PC-3 (cell line): ENCODE data around the gene OR7G3. TPM values are rescaled to one million over a fixed set of nuclear protein-coding genes. Genes with fewer than 3 reads are reported as not detected.

Experiments used
- ATAC-seq: fragments of 200-7000 bp; cut with Tn5 transposase; 2 replicates; pipeline ENCODE4 v1.9.1; 2020; ENCODE audit warnings: mild to moderate bottlenecking, moderate library complexity
- BruUV-seq: library from RNA; stranded (reverse); fragments of 400-500 nt; replicated peaks from 2 replicates; lab custom pipeline; 2021; lab: Mats Ljungman, UMichigan
- CTCF ChIA-PET: fragments of 300-600 bp; sonication (Branson Sonifier 250); formaldehyde crosslinking; loops from one replicate; lab custom pipeline; 2022; ENCODE audit warnings: antibody characterized with exemption; lab: Charles Lee
- POLR2A ChIA-PET: fragments of 300-600 bp; sonication (Branson Sonifier 250); formaldehyde crosslinking; loops from one replicate; lab custom pipeline; 2022; ENCODE audit warnings: antibody characterized with exemption; ENCODE audit not compliant: unreplicated experiment; lab: Charles Lee
- DNase-seq: peaks from one replicate; pipeline ENCODE4 v3.0.0-alpha.2; 2015
- H2AFZ ChIP-seq: fragments of 300-600 bp; sonication (generic); 2 replicates; pipeline ENCODE4 v1.6.0; 2016; ENCODE audit warnings: antibody characterized with exemption, low read length
- H3F3A ChIP-seq: fragments of 300-600 bp; sonication (generic); one replicate; pipeline ENCODE4 v1.6.0; 2017; ENCODE audit warnings: antibody characterized with exemption, low read length, control low read depth, mild to moderate bottlenecking; ENCODE audit not compliant: unreplicated experiment
- H3K27ac ChIP-seq: fragments of 300-600 bp; sonication (generic); 2 replicates; pipeline ENCODE4 v1.5.1; 2016; ENCODE audit warnings: mild to moderate bottlenecking, low read length
- H3K27me3 ChIP-seq: fragments of 300-600 bp; sonication (generic); 2 replicates; pipeline ENCODE4 v1.6.1; 2016; ENCODE audit warnings: low read length, mixed read lengths
- H3K36me3 ChIP-seq: fragments of 300-600 bp; sonication (generic); 2 replicates; pipeline ENCODE4 v1.6.1; 2016; ENCODE audit warnings: low read depth, mixed run types, low read length, mixed read lengths
- H3K4me1 ChIP-seq: fragments of 300-600 bp; sonication (generic); 2 replicates; pipeline ENCODE4 v1.5.1; 2016; ENCODE audit warnings: low read length; ENCODE audit not compliant: insufficient read depth
- H3K4me2 ChIP-seq: fragments of 300-600 bp; sonication (generic); 2 replicates; pipeline ENCODE4 v1.6.0; 2016; ENCODE audit warnings: low read length
- H3K4me3 ChIP-seq: fragments of 300-600 bp; sonication (generic); 2 replicates; pipeline ENCODE4 v1.5.1; 2016; ENCODE audit warnings: mild to moderate bottlenecking, low read length, mixed read lengths
- H3K79me2 ChIP-seq: fragments of 300-600 bp; sonication (generic); 2 replicates; pipeline ENCODE4 v1.6.1; 2017; ENCODE audit warnings: low read length, mixed read lengths
- H3K9ac ChIP-seq: fragments of 300-600 bp; sonication (generic); 2 replicates; pipeline ENCODE4 v1.6.0; 2016; ENCODE audit warnings: mild to moderate bottlenecking, low read length
- H3K9me2 ChIP-seq: fragments of 300-600 bp; sonication (generic); replicated peaks from 2 replicates; pipeline ENCODE4 v1.6.1; 2016; ENCODE audit warnings: mixed run types, low read length, mixed read lengths
- H3K9me3 ChIP-seq: fragments of 300-600 bp; sonication (generic); 2 replicates; pipeline ENCODE4 v1.6.1; 2016; ENCODE audit warnings: low read length, mixed read lengths
- H4K20me1 ChIP-seq: fragments of 300-600 bp; sonication (generic); 2 replicates; pipeline ENCODE4 v1.6.1; 2016; ENCODE audit warnings: low read length, mixed read lengths
- CTCF ChIP-seq: fragments of 300-600 bp; sonication (generic); conservative IDR thresholded peaks from 2 replicates; pipeline ENCODE4 v1.5.1; 2017; ENCODE audit warnings: antibody characterized with exemption, low read depth, mild to moderate bottlenecking, low read length
- EZH2 ChIP-seq: fragments of 300-600 bp; sonication (generic); IDR thresholded peaks from one replicate; pipeline ENCODE4 v1.6.1; 2017; ENCODE audit warnings: antibody characterized with exemption, mild to moderate bottlenecking, low read length; ENCODE audit not compliant: unreplicated experiment
- EZH2phosphoT487 ChIP-seq: fragments of 300-600 bp; sonication (generic); IDR thresholded peaks from 2 replicates; pipeline ENCODE4 v1.6.1; 2018; ENCODE audit warnings: mild to moderate bottlenecking, antibody characterized with exemption, low read length, borderline replicate concordance
- intact Hi-C: fragments of 100-400 bp; cut with micrococcal nuclease; formaldehyde crosslinking; loops from 2 replicates; pipeline ENCODE4 v1.9.0; 2023
- total RNA-seq: library from RNA; depleted of rRNA; stranded (reverse); fragments of >200 nt; gene quantifications from 2 replicates; pipeline ENCODE4 v1.2.3, GENCODE V29; 2014

OR7G3 gene
- total RNA-seq, 1 experiment from 2014 or later, result not detected

GRCh38 chr19:9116547-9116946 lies 10.2 kb downstream of the OR7G3 start:
- ATAC-seq (no peak), DNase-seq (no peak)
- Histone ChIP-seq H3K27ac (no peak overlapping the region), H3K9me2 (no peaks in the 10 kb centered on the region), H3K4me3 (no peak overlapping the region), H4K20me1 (no peaks in the 10 kb centered on the region), H3K9ac (no peak overlapping the region), H3K27me3 (peaks cover 23% of the 10 kb centered on the region), H3F3A (no peaks in the 10 kb centered on the region), H3K36me3 (no peaks in the 10 kb centered on the region), H3K79me2 (no peaks in the 10 kb centered on the region), H2AFZ (no peak overlapping the region), H3K4me1 (no peaks in the 10 kb centered on the region), H3K9me3 (0 out of 2 replicates have a peak, but pooled peaks cover 3% of the 10 kb centered on the region), H3K4me2 (no peak overlapping the region)
- intact Hi-C loops, result no loop called here
- no TSS peak for BruUV-seq
- ChIA-PET POLR2A (no interaction called here), CTCF (no interaction called here)
- no peak for TF ChIP-seq CTCF
- no peak for TF ChIP-seq EZH2phosphoT487
- TF ChIP-seq EZH2, result no peak

- H3K4me1 ChIP-seq, result no peaks in the 10 kb centered on the region
- peaks cover 28% of the 10 kb centered on the region for H3K27me3 ChIP-seq
- TF ChIP-seq EZH2phosphoT487 (no peak), CTCF (no peak), EZH2 (no peak)
- POLR2A ChIA-PET, result no interaction called here
- no peak within 1 kb of the TSS for H3K27ac ChIP-seq
- no peaks in the 10 kb centered on the region for H3K9me2 ChIP-seq
- no peaks in the 10 kb centered on the region for H3K79me2 ChIP-seq
- no peak within 1 kb of the TSS for H3K4me3 ChIP-seq
- H3K9me3 ChIP-seq, result 0 out of 2 replicates have a peak, but pooled peaks cover 3% of the 10 kb centered on the region
- H3K4me2 ChIP-seq, result no peak within 1 kb of the TSS
- no peak within 1 kb of the TSS for H3K9ac ChIP-seq
- ATAC-seq (no peak), DNase-seq (no peak)
- H3F3A ChIP-seq, result no peaks in the 10 kb centered on the region
- intact Hi-C loops, result no loop called here
- H2AFZ ChIP-seq, result no peak within 1 kb of the TSS
- no peaks in the 10 kb centered on the region for H3K36me3 ChIP-seq
- H4K20me1 ChIP-seq, result no peaks in the 10 kb centered on the region
- no TSS peak for BruUV-seq
- CTCF ChIA-PET, result no interaction called here
These were observed 11.4 kb downstream of the OR7G3 start, which contains the start of gene OR7G1 for GRCh38 chr19:9115307-9115813. Gene OR7G1 (minus strand): TSS chr19:9115763. CDS start chr19:9115763, 0 bp downstream.

- DNase-seq, result no peak
- no peak overlapping the region for H3K4me3 ChIP-seq
- no peaks in the 10 kb centered on the region; the same call in 1 of the 2 replicates for H3K4me1 ChIP-seq
- no TSS peak for BruUV-seq
- intact Hi-C loops, result loop anchor here (2.0 kb wide), 1 partner anchor 17 kb away; the partner anchor contains the start of gene OR7G3
- no peak for TF ChIP-seq EZH2
- no peaks in the 10 kb centered on the region for H3F3A ChIP-seq
- no peak for ATAC-seq
- H3K79me2 ChIP-seq, result no peaks in the 10 kb centered on the region
- H3K36me3 ChIP-seq, result no peaks in the 10 kb centered on the region
- no peaks in the 10 kb centered on the region for H3K9me2 ChIP-seq
- no peak overlapping the region for H2AFZ ChIP-seq
- no peak overlapping the region for H3K9ac ChIP-seq
- ChIA-PET POLR2A (no interaction called here), CTCF (no interaction called here)
- peaks cover 36% of the 10 kb centered on the region for H3K27me3 ChIP-seq
- H3K4me2 ChIP-seq, result no peak overlapping the region
- 0 out of 2 replicates have a peak, but pooled peaks cover 2% of the 10 kb centered on the region for H3K9me3 ChIP-seq
- H4K20me1 ChIP-seq, result no peaks in the 10 kb centered on the region
- H3K27ac ChIP-seq, result no peak overlapping the region
These were observed 16.8 kb downstream of the OR7G3 start for GRCh38 chr19:9109959-9110358.
